Heart right ventricle (tissue), 16 donors: ENCODE results near the gene DIP2C. TPM values are rescaled to one million over a fixed set of nuclear protein-coding genes. Genes with fewer than 3 reads are reported as not detected.

Source experiments
- ATAC-seq, 8 donors: fragments of 200-7000 bp; cut with Tn5 transposase; one replicate each; pipeline ENCODE4 v1.9.1; 2020; ENCODE audit warnings: mild to moderate bottlenecking in 8 of 8, moderate library complexity in 8 of 8, moderate number of reproducible peaks in 1 of 8
- DNase-seq, 2 donors: peaks; one replicate each; pipeline ENCODE4 v3.0.0-alpha.2; 2020
- H3K27ac ChIP-seq, 10 donors: fragments of 200-600 bp; sonication (generic) in 2 of 10; one replicate each; pipeline versions ENCODE4 v1.5.0 to v1.8.0; 2020 to 2022; ENCODE audit warnings: mild to moderate bottlenecking in 3 of 10
- H3K27me3 ChIP-seq, 7 donors: fragments of 200-600 bp; one replicate each; pipeline ENCODE4 v1.8.0; 2021 to 2022; ENCODE audit warnings: mild to moderate bottlenecking in 2 of 7
- H3K36me3 ChIP-seq, 9 donors: fragments of 200-600 bp; sonication (generic) in 1 of 9; one replicate each; pipeline versions ENCODE4 v1.5.0 to v1.8.0; 2020 to 2022; ENCODE audit warnings: mild to moderate bottlenecking in 2 of 9
- H3K4me1 ChIP-seq, 9 donors: fragments of 200-600 bp; sonication (generic) in 1 of 9; one replicate each; pipeline versions ENCODE4 v1.5.0 to v1.8.0; 2020 to 2022; ENCODE audit warnings: mild to moderate bottlenecking in 4 of 9
- H3K4me3 ChIP-seq, 10 donors: fragments of 200-600 bp; sonication (generic) in 2 of 10; one replicate each; pipeline versions ENCODE4 v1.5.0 to v1.8.0; 2020 to 2022; ENCODE audit warnings: mild to moderate bottlenecking in 7 of 10, moderate library complexity in 2 of 10
- H3K9me3 ChIP-seq, 11 donors: fragments of 200-600 bp in 10 of 11; sonication (generic) in 2 of 11; one replicate each; pipeline versions ENCODE4 v1.5.0 to v1.8.0; 2013 to 2022; ENCODE audit warnings: mild to moderate bottlenecking in 2 of 11, control low read depth in 1 of 11, moderate library complexity in 1 of 11
- WGBS, 2 donors: extraction: QIAGEN DNeasy Blood & Tissue Kit; methylation state at CpG; one replicate each; pipeline ENCODE4 v1.1.7; 2013; ENCODE audit warnings: inconsistent platforms in 1 of 2; 5-methylcytosine and 5-hydroxymethylcytosine counted together
- intact Hi-C, 10 donors: fragments of 100-400 bp; cut with DNase I; formaldehyde crosslinking; loops; one replicate each; pipeline versions ENCODE4 v1.11.1 to v1.14.2; 2022
- polyA plus RNA-seq, 2 donors: library from polyadenylated mRNA; stranded (reverse); fragments of 200-250 nt; gene quantifications; one replicate each; pipeline ENCODE4 v1.2.3, GENCODE V29; 2013
- total RNA-seq, 10 donors: library from RNA; stranded (reverse); fragmentation: NEBNext Ultra II Directional in 3 of 10; extraction: Animal tissue kit (Norgen Biotek cat#: 25700) in 3 of 10; gene quantifications; one replicate each; pipeline versions ENCODE4 v1.2.1 to v1.2.4, GENCODE V29; 2021 to 2023
- TF ChIP-seq, protein P1 (sequence below), 9 donors: fragments of 200-600 bp; sonication (generic) in 2 of 9; IDR thresholded peaks; one replicate each; pipeline versions ENCODE4 v1.5.0 to v1.8.0; 2021 to 2022; ENCODE audit warnings: antibody characterized with exemption in 9 of 9, mild to moderate bottlenecking in 5 of 9, moderate library complexity in 1 of 9
- donor health status: Arrhythmogenic right ventricular cardiomyopathy.
- donor health status: ischemic (EF 13 %, LVEDD 7.1; RV severe dilation, severe dysfunction).
- donor health status: healthy with polysubstance abuse.
- donor health status: DM: no; HTN: yes; CAD: no.
- donor health status: DM: no; HTN: no; CAD: no.
- donor health status: ischemic (EF 25% LVEDD 6.9; RV normal size, moderate dysfunction).
- donor health status: ischemic (EF 25% LVEDD 5.7; RV mildly dilated, moderate dysfunction).
- donor health status: healthy.
- donor health status: DM: yes; HTN: yes; CAD: no.
- donor health status: Ischemic cardiomyopathy.
- donor health status: ischemic (EF 35%, LVEDD 5.7; RV mildly dilated, moderate dysfunction).
- donor health status: nonischemic (EF 11% LVEDD 7.7; RV severe dilation, severe dysfunction).
- donor health status: DM: yes; HTN: yes; CAD: no.
- donor health status: PGD.
- donor health status: ischemic (EF 29% LVEDD 5.4; RV normal size, mild dysfunction).
- donor health status: nonischemic (EF 23%, LVEDD 6.1; RV moderate dilation, normal function).

DIP2C gene
- total and polyA plus RNA-seq, 12 donors = 7.1 to 48.2 (median 33.7) TPM

- 55 to 56% methylated on average over 3 of the region's 3 CpGs for WGBS, 2 donors
- intact Hi-C loops = no loop called here
- DNase-seq (no peak), ATAC-seq (peak in 1 of 8 donors; percentile 41)
- H3K4me1 ChIP-seq = peaks cover 0 to 10% (median 0%) of the 10 kb centered on the region in 9 donors
- TF ChIP-seq, protein P1, sequence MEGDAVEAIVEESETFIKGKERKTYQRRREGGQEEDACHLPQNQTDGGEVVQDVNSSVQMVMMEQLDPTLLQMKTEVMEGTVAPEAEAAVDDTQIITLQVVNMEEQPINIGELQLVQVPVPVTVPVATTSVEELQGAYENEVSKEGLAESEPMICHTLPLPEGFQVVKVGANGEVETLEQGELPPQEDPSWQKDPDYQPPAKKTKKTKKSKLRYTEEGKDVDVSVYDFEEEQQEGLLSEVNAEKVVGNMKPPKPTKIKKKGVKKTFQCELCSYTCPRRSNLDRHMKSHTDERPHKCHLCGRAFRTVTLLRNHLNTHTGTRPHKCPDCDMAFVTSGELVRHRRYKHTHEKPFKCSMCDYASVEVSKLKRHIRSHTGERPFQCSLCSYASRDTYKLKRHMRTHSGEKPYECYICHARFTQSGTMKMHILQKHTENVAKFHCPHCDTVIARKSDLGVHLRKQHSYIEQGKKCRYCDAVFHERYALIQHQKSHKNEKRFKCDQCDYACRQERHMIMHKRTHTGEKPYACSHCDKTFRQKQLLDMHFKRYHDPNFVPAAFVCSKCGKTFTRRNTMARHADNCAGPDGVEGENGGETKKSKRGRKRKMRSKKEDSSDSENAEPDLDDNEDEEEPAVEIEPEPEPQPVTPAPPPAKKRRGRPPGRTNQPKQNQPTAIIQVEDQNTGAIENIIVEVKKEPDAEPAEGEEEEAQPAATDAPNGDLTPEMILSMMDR (IDR thresholded peaks at IDR 0.05) = no peak
- peaks cover 0 to 56% (median 17%) of the 10 kb centered on the region in 9 donors for H3K36me3 ChIP-seq
- no peaks in the 10 kb centered on the region for H3K27me3 ChIP-seq
- no peak overlapping the region for H3K4me3 ChIP-seq
- no peaks in the 10 kb centered on the region for H3K9me3 ChIP-seq
- H3K27ac ChIP-seq = no peak overlapping the region
Observed at GRCh38 chr10:235915-236314, 453.6 kb downstream of the DIP2C start.

DNA sequence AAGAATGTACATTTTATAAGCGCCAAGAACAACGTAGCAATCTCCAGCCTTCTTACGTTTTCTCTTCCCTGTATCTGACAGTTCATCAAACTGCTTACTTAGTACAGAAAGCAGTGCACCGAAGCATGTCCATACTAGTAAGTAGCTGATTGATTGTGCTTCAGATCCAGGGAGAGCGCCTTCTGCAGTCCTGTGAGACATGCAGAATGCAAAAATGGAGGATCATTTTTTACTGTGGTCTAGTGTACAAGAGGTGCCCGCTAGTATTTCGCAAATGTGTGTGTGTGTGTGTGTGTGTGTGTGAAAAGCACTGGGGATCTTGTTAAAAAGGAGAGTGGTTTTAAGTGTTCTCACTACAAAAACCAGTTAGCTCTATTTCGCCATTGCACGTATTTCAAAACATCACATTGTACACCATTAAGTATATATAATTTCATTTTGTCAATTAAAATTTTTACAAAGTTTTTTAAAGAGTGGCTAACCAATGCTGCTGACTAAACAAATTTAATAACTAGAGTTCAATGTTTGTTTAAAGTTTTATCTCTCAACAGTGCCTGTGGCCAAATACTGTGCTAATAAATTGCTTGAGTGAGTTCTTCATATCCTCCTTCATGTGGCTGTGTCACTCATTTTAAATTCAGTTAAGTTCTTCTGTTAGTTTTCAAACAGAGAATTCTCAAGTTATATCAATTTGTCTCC is 454.6 kb downstream of the DIP2C start:
- H3K36me3 ChIP-seq = peaks cover 0 to 45% (median 11%) of the 10 kb centered on the region in 9 donors
- DNase-seq (no peak), ATAC-seq (no peak)
- H3K27ac ChIP-seq = no peak overlapping the region
- no peak overlapping the region for H3K4me3 ChIP-seq
- 94 to 95% methylated on average over 9 of the region's 9 CpGs for WGBS, 2 donors
- intact Hi-C loops = no loop called here
- TF ChIP-seq, protein P1 (IDR thresholded peaks at IDR 0.05) = no peak
- H3K4me1 ChIP-seq = peaks cover 0 to 9% (median 0%) of the 10 kb centered on the region in 9 donors
- no peaks in the 10 kb centered on the region for H3K9me3 ChIP-seq
- no peaks in the 10 kb centered on the region for H3K27me3 ChIP-seq

GRCh38 chr10:232878-233277 is 456.6 kb downstream of the DIP2C start:
- H3K9me3 ChIP-seq = no peaks in the 10 kb centered on the region
- whole genome bisulfite sequencing, 2 donors = 93 to 94% methylated on average over 11 of the region's 11 CpGs
- intact Hi-C loops = no loop called here
- TF ChIP-seq, protein P1 (IDR thresholded peaks at IDR 0.05) = no peak
- no peaks in the 10 kb centered on the region for H3K27me3 ChIP-seq
- ATAC-seq = no peak
- H3K4me1 ChIP-seq = peaks cover 0 to 9% (median 0%) of the 10 kb centered on the region in 9 donors
- DNase-seq = no peak
- peaks cover 0 to 28% (median 11%) of the 10 kb centered on the region in 9 donors for H3K36me3 ChIP-seq
- no peak overlapping the region for H3K4me3 ChIP-seq
- no peak overlapping the region for H3K27ac ChIP-seq

- WGBS, 2 donors = 92 to 94% methylated on average over 3 of the region's 3 CpGs
- ATAC-seq = no peak
- Histone ChIP-seq H3K9me3 (no peaks in the 10 kb centered on the region), H3K4me3 (no peak overlapping the region), H3K4me1 (peaks cover 0 to 9% (median 0%) of the 10 kb centered on the region in 9 donors), H3K27ac (no peak overlapping the region), H3K27me3 (no peaks in the 10 kb centered on the region), H3K36me3 (peaks cover 0 to 20% (median 4%) of the 10 kb centered on the region in 9 donors)
- no peak for DNase-seq
- TF ChIP-seq, protein P1 (IDR thresholded peaks at IDR 0.05) = no peak
- intact Hi-C loops = no loop called here
Observed at GRCh38 chr10:232061-232460, 457.4 kb downstream of the DIP2C start.
